SIG-M5 treated with dmso at 0.1 percent for 504 hours (cell line): Measurements from ENCODE around the gene ANKS1B.
A peak's percentile ranks its signal among the peaks of the same experiment; 100 is the strongest.
"Not testable (repeated sequence)": the region's sequence is repeated elsewhere in the genome, so short reads cannot be mapped to it uniquely, and the experiment has no call there.

ENCODE experiments used
- DNase-seq: peaks from one replicate; lab custom pipeline; 2025; ENCODE audit not compliant: unreplicated experiment; lab: John Stamatoyannopoulos, UW

Gene ANKS1B

DNA sequence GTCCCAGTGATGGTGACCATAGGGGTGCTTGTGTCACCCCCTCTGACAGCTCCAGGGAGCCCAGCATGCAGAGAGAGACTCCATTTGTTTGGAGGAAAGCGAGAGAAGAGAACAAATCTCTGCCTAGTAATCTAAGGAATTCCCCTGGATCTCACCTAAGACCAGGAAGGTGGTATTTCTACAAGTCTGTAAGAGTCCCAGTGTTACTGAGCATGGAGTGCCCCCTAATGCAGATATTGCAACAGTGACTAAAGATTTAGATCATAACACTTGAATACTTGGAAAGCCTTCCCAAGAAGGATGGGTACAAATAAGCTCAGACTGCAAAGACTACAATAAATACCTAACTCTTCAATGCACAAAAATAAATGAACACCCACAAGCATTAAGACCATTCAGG lies 697.6 kb downstream of the ANKS1B start:
- no peak for DNase-seq

DNA sequence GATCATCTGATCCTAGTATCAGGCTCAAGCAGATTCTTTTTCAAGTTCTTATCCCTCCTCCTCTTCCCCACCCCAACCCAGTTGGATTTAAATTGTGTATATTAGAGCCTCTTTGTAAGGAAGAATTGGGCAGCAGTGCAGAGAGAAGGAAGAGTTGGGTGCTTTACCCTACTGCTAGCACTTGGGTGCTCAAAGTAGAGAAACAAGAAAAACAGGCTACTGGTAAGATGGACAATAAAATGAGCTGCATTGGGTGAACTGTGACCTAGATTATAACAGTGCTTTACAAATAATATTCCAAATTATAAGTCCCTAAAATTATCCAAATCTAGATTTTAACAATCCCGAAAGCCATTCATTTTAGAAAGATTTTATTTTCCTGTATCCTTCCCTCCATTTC lies 700.6 kb downstream of the ANKS1B start:
- DNase-seq: peak; percentile 30

DNA sequence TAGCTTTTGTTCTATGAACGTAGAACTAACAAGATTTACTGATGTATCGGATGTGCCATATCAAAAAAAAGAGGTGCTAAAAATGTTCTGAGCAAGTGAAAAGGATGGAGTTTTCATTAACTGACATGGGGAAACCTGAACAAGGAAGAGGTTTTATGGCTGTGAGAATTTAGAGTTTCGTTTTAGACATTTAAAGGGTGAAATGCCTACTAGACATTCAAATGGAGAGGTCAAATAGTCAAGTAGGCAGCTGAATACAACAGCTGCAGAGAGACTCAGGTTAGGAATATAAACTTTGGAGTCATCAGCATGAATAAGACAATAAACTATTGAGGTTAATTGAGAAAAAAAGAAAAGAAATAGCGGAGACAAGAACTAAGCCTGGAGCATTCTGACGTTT lies 702.1 kb downstream of the ANKS1B start:
- DNase-seq: no peak

DNA sequence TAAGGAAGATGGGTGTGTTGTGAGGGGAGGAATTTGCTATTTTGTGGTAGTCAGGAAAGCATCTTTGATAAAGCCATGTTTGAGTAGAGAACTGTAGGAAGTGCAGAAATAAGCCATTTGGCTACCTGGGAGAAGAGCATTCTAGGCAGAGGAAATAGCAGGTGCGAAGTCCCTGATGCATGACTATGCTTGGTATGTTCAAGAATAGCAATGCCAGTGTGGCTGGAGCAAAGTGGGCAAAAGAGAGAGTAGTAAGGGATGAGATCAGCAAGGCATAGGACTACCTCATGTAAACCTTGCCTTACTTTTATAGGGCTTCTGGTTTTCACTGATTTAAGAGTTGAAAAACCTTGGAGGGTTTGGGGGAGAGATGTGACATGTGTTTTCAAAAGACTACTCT lies 702.6 kb downstream of the ANKS1B start:
- DNase-seq: no peak

DNA sequence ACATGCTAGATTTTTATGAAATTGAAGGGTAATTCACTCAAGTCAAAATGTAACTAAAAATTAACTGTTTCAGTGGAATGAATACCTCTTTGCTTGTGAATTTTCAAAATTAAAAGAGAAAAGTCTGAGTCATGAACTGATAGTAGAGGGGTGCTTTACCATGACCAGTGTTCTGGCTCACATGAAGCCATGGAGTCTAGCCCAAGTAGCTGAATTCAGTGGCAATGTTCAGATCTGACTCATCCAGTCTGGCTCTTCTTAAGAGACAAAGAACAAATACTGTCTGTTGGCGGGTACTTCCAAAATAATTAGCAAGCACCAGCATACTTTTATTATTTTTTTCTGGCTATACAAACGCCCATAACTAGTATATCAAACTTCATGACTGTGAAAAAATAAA lies 703.5 kb downstream of the ANKS1B start:
- no peak for DNase-seq

DNA sequence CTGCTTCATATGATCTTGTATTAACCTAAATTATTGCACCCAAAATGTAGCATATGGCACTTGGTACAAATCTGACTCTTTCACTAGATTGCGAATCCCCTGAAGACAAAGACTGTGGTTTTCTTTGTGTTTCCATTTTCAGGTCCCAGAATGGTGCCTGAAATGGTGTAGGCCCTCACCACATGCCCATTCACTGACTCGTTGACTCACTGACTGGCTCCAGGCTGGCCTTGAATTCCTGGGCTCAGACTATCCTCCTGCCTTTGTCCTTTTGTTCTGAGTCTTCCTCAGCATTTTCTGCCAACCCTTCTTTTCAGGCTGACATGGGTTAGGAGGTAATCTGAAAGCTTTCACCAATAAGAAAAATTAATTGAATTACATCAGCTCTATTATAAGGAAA lies 705.8 kb downstream of the ANKS1B start:
- DNase-seq: no peak

DNA sequence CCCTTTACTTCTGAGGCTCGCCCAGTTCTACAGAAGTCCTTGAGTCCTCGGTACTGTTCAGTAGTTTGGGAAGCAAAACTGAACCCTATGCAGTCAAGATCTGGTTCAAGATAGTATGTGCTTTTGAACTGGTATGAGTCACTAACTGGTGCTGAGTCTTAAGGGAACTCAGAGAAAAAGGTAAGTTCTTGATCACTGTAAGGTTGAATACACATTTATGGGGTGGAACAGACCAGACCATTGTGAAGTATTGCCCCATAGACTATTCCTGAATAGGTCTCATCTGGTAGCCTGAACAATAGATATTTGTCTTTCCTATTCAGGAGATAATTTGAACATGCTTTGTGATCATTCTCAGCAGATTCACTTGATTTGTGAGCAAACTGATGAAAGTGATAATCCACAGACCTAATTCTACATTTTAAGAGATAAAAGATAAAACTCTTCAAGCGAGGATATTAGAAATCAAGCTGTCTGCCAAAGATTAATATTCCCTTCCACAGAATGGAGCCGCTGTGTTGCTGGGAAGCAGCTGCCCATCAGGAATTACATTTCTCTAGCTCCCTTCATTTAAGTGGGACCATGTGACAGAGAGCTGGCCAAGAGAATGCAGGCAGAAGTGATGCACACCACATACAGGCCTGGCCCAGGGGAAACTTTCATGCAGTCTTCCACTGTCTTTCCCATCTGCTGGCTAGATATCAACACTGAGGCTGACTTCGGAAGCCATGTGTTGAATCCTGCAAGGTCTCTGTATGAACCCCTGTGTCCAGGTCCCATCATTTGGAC lies 707.0 kb downstream of the ANKS1B start:
- no peak for DNase-seq

DNA sequence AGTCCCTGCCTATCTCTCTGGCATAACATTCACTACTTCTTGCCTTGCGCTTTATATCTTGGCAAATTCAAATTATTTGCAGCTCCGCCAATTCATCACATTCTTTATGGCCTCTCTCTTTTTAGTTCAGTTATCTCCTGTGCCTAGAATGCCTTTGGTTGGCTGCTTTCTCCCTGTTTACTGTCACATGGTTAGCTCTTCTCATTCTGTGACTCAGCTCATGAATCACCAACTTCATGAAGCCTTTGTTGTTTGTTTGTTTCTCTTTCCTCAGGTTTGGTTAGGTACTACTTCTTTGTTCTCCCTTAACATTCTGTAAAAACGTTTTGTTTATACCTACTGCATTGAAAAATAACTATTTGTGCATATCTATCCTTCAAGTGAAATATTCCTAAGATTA lies 713.7 kb downstream of the ANKS1B start:
- DNase-seq: no peak

DNA sequence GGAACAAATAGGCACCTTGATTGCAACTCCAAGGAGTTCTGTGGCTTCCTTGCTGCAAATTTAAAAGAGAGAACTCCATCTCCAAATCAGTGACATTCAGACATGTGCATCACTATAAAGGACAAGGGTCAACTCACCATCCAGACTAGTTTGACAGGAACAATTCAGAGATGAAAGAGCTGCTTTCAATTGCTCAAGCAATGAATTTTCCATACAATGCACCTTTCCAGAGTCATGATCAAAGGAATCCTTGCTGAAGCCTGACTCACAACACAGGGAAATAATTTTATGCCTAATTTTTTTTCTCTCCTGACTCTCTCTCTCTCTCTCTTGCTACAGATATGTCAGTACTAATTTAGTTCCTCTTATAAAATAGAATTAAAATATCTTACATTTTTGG lies 717.7 kb downstream of the ANKS1B start:
- no peak for DNase-seq

DNA sequence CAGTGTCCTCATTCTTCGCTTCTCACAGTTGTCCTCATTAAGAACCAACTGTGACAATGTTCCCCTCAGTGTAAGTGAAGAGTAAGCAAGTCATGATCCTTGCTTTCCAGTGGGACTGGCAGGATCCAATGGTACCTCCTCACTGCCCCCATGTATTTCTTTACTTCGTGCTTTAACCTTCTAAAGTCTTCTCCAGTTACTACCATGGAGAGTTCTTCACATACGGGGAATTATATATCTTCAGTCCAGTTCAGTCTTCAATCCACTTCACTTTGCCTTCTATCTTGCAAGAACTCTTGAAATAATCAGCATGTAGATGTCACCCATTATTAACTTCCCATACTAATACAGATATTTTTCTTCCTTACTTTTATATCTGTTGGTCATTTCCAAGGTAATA lies 719.1 kb downstream of the ANKS1B start:
- no peak for DNase-seq

DNA sequence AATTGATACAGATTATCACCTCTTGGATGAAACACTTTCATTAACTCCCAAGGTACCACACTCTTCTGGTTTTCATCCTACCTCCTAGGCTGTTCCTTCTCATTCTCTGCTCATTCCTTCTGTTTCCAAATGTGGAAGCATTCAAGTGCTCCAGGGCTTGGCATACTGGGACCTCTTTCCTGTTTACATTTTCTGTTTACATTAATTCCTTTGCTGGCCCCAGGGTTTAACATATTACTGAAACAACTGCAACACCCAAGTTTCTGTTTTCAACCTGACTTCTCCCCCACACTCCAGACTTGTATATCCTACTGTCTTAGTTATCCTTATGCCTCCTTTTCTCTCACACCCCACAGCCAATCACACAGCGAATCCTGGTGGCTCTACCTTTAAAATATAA lies 723.5 kb downstream of the ANKS1B start:
- DNase-seq: no peak

DNA sequence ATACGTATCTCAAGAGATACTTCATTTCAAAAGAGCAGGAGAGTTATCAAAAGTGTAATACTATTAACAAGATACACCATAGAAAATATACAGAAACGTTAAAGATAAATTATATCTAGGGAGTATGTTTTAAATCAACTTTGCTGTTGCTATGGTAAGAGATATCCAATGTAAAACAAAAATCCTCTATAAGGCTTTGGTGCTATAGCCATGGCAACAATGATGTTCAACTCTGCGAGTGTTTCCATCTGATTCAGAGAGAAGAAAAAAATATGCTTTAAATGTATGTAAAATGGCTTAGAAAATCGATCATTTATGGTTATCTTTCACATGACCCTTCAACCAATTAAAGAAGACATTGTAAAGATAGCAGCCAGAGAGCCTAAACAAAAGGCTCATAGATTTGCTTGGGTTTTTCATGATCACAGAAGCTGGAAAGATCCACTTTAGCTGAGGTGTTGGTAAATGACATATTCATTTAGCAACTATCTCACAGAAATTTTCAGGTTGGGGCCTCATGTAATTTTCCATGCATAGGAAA lies 724.2 kb downstream of the ANKS1B start:
- DNase-seq: no peak

DNA sequence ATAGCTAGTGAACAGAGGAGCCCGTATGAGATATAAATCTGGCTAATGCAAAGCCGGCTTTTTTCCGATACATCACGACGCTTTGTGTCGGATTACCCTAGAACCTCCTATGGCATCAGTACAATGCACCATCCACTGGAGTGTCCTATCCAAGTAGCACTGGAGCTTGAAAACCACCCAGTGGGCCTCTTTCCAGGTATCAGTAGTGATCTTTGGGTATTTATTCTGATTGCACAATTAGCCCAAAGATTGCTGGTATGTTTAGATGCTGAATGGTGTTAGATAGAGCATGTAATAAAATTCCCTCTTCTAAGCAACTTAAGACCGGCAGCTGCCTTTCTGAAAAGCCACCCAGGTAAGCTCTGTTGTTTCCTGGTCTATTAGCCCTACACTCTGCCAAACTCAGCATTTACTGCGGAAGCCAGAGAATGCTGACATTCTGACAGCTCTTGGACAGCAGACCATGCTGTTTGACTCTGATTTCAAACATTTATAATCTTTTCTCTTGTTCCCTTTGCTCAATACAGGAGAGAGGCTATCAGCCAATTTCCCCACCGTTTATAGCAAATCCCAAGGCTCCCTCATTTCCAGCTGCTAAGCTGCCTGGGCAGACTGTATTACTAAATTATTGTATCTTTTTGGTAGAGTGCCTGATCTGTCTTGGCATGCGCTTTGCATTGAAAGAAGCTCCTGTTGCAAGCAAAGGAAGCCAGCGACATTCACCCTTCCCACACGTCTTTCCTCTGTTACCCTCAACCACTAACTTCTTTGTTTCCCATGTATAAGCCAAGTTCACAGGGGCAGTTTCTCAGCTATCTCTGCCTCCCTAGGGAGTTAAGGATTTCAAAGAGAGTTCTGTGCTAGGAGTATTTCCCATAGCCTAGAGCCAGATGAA lies 725.4 kb downstream of the ANKS1B start:
- no peak for DNase-seq

DNA sequence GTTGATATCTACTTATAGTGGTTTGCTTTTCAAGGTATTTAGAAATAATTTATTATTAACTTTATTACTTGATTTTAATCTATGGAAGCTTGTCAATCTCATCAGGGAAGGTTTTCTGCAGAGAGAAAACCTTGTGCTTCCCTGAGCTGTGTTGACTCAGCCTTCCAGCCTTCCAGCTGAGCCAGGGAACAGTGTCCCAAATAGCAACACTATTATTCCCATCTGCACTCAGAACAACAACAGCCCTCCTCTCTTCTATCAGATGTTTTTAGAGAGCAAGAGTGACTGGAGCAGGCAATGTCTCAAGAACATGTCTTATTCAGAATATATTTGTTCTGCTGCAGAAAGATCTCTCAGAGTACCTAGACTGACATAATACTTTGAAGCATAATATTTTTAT lies 727.1 kb downstream of the ANKS1B start:
- no peak for DNase-seq

DNA sequence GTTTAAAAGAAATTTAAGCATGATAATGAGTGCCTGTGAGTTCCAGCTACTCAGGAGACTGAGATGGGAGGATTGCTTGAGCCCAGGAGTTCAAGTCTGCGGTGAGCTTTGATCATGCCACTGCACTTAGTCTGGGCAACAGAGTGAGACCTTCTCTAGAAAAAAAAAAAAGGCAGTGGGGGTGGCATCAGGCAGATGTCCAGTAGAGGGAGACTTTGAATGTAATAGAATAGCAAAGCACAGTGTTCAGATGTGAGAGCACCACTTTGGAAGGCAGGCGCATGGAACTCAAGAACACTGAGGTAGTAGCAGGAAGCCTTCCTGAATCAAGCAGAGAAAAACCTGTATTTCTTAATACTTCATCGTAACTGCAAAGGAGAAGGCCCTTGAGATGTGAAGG lies 731.7 kb downstream of the ANKS1B start:
- DNase-seq: peak; percentile 12

DNA sequence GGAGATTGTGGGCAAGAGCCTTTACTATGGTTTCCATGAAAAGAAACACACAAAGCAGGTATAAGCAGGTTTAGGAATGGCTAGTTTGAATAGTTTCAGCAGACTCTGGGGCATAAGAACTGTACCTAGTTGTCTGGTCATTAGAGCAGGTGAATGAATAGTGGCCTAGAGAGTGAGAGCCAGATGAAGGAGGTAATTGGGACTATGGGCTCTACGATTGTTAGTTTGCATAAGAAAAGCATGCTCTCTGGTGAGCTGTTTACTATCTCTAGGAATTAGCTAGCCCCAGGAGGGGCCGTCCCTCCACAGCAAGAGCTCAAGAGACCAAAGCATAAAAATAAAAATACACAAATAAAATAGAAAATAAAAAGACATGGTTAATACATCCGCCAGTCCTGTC lies 734.6 kb downstream of the ANKS1B start:
- DNase-seq: no peak

DNA sequence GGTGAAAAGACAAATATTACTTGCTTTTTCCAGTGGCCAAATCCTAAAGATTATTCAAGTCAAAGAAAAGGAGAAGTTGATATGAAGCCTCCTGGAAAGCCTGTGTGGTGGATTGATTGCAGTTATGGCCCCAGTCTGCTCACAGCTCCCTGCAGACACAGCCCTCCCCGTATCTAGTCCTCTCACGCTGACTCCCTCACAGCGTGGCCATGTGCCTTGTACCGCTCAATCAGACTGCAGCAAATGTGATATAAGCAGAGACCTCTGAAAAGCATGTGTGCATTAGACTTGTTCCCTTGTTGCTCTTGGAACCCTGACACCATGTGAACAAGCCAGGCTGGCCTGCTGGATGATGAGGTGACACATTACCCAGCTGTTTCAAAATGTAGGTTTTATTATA lies 735.2 kb downstream of the ANKS1B start:
- DNase-seq: no peak

DNA sequence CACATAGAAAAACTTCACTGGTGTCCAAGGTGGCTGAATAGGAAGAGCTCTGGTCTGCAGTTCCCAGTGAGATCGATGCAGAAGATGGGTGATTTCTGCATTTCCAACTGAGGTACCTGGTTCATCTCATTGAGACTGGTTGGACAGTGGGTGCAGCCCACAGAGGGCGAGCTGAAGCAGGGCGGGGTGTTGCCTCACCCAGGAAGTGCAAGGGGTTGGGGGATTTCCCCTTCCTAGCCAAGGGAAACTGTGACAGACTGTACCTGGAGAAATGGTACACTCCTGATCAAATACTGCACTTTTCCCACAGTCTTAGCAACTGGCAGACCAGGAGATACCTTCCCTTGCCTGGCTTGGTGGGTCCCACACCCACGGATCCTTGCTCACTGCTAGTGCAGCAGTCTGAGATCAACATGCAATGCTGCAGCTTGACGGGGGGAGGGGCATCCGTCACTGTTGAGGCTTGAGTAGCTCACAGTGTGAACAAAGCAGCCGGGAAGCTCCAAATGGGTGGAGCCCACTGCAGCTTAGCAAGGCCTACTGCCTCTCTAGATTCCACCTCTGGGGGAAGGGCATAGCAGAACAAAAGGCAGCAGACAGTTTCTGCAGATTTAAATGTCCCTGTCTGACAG lies 746.7 kb downstream of the ANKS1B start:
- not testable (repeated sequence) for DNase-seq

DNA sequence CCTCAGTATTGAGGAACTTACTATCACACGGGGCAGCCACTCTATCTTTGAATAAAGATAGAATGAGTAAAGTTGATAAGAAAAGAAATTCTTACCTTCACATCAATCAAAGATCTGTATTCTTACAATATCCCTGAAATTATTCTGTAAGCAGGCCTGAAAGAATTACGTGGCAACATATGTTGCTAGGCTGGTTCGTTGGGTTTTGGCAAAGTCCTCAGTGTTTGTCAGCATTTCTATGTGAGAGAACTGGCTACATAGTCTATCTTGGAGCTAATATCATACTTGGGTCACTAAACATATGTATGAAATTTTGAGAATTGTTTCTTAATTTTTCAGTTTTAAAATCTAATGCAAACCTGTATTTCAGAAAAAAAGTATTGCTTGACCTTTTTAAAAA lies 749.4 kb downstream of the ANKS1B start:
- DNase-seq: no peak

DNA sequence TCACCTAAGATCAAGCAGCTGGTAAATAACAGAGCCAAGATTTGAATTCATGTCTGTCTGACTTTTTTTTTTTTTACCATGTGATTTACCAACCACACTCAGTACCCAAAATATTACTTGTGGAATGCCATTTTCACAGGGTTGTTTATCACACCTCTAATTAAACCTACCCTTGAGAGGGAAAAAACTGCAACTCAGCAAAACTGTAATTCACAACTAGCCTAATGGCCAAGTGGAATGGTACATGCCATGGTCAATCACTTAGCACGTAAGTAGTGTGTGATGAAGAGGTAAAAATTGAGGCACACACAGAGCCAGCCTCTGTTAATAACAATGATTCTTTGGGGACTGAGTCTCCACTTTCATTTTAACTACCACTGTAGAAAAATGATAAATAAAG lies 750.0 kb downstream of the ANKS1B start:
- no peak for DNase-seq

DNA sequence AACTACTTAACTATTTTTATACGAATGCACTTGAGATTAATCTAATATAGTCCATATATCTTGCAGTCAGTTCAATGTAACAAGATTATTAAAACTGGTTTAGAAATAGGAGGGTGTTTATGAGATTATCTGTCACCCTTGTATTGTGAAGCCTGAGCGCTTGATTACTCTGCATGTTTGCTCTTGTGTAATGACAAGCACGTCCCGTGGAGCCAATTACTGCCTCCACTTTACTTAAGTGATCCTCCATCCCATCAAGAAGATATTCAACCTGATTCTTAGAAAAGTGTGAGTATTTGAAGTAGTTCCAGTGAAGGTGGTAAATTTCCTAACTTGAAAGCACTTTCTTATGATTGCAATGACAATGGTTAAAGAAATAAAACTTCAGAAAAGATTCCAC lies 752.4 kb downstream of the ANKS1B start:
- DNase-seq: no peak

DNA sequence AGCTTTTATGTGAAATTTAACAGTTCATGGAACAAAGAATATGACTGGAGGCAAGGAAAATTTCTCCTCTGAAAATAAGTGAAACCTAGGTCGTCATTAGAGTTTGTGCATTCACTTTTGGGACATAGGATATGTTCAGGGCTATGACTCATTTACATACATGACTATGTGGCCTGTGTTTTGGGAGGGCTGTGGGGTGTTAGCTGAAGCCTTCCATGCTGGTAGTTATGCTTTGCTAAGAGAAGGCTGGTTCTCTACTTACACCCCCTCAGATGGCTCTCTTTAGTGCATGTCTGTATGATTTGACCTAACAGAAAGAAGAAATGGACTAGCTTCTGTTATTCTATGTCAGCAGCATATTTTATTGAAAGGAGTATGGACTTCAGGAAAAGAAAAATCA lies 753.7 kb downstream of the ANKS1B start:
- DNase-seq: no peak
